ENCODE data around the gene PSMA5.

- TF ChIP-seq POLR2AphosphoS5 (IDR thresholded peaks at IDR 0.05) (no peak), CTCF (IDR thresholded peaks at IDR 0.05) (no peak), POLR2A (IDR thresholded peaks at IDR 0.05) (no peak)
Observed at GRCh38 chr1:109388208-109388711, 38.0 kb downstream of the PSMA5 start.

All from breast epithelium (tissue), 3 donors.